HG02610 (cell line): ENCODE results near the gene ZNF532.
"Not testable (repeated sequence)": the region's sequence is repeated elsewhere in the genome, so short reads cannot be mapped to it uniquely, and the experiment has no call there.

Experiments
- ATAC-seq: cut with Tn5 transposase; IDR thresholded peaks from one replicate; pipeline ENCODE4 v1.9.1; 2021; ENCODE audit warnings: mild to moderate bottlenecking, moderate library complexity; ENCODE audit not compliant: unreplicated experiment

The ZNF532 gene

DNA sequence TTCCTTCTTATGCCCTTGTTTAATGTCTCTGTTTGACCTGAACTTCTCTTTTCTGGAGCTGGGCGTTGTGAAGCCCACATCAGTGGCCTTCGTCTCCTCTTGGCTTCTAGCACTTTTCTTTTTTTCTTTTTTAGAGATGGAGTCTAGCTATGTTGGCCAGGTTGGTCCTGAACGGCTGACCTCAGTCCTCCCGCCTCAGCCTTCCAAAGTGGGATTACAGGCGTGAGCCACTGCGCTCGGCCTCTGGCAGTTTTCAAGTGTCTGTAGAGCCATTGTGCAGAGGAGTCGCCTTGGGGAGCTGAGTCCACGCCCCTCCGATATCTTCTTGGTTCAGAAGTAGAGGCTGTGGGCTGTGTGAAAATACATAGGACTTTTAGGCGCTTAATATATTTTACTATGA lies 36.5 kb downstream of the ZNF532 start:
- ATAC-seq: no peak

DNA sequence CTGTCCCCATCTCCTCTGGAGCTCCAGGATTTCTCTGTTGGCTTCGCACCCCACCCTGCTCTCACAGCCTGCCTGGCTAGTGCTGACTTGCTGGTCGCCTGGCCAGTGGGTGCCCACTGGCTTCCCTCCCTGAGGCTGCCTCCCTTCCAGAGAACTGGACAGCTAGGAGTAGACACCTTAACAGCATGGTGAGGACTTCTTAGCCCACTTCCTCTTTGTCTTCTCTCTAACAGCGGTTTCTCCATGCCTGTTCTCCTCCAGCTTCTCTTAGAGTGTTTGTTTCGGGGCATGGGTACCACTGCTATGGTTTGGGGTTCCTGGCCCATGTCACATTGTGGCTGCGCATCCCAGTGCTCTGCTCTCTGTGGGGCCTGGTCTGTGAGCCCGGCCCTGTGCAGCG lies 37.1 kb downstream of the ZNF532 start:
- no peak for ATAC-seq

DNA sequence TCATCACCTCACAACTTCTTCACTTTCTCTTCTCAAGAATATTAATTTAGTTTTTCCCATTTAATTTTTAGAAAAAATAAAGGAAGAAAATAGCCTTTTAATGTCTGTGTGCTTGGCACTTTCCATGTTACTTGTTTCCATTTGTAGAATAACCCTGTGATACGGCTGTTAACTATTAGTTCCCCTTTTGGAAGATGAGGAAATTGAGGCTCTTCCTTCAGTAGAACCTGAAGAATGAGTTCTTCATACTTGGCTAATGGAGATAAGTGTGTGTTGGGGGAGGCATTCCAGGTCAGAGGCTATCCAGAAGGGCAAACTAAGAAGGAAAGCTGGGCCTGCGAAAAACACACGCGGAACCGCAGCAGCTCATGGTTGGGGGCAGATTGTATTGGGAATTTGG lies 38.3 kb downstream of the ZNF532 start:
- no peak for ATAC-seq

DNA sequence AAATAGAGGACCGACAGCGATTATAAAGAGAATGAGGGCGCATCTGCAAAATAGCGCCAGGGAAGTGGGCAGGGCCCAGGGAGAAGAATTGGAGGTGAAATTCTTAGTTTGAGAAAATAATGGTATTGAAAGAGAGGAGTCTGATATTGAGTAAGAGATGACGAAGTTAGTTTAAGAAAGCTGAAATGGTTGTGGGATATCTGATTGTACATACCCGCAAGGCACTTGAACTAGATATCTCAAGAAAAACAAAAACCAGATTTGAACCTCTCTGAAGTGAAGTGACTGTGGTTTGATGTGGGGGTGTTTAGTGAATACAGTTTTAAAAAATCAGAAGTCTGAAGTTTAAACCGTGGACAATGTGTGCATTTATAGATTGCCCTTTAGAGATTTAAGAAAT lies 38.9 kb downstream of the ZNF532 start:
- no peak for ATAC-seq

DNA sequence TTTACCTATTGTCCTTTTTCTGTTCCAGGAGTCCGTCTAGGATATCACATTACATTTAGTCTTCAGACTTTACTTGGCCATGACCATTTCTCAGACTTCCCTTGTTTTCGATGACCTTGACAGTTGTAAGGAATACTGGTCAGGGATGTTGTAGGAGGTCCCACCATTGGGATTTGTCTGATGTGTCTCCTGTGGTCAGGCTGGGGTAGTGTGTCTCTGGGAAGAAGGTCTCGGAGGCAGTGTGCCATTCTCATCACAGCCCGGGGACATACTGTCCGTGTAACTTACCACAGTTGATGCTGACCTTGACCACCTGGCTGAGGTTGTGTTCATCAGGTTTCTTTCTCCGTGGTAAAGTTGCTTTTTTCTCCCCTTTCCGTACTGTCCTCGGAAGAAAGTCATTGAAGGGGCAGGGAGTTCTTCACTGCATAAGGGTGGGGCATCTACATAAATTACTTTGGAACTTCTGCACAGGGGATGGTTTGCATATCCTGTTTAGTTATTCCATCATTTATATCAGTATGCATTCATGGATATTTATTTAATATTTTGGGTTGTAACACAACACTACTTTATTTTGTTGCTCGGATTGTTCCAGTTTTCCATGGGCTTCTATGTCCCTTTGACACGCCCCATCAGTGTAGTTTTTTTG lies 41.2 kb downstream of the ZNF532 start:
- no peak for ATAC-seq

DNA sequence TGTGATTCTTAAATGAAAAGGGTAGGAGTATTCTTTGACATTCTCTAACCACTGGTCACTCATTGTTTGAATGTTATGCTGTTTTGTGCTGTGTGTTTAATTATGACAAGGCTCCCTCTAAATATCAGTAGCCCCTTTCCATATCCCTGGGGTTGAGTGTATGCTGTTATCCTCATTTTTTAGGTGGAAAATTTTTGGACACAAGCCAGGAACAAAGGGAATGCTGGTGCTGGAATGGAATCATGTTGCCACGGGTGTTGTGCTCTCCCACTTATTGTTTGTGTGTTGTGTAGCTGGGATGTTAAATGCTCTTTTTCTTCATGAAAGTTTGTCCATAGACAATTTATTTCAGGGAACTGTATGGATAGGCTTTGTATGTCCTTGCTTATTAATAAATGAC lies 43.3 kb downstream of the ZNF532 start:
- no peak for ATAC-seq

DNA sequence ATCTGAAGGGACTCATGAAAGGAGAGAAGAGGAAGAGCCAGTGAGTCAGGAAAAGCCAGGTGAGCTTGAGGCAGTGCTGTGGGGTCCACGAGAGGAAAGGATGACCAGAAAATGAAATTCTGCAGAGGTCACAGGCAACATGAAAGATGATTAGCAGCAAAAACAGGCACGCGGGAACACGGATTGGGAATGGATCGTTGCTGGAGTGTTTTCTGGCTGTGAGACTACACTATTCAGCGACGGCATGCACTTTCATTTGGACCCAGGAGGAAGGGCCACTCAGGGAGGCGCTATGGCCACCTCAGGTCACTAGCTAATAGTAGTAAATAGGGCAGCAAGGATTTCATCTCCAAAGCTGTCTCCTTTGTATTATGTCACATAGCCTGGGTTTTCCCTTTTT lies 44.8 kb downstream of the ZNF532 start:
- ATAC-seq: no peak

DNA sequence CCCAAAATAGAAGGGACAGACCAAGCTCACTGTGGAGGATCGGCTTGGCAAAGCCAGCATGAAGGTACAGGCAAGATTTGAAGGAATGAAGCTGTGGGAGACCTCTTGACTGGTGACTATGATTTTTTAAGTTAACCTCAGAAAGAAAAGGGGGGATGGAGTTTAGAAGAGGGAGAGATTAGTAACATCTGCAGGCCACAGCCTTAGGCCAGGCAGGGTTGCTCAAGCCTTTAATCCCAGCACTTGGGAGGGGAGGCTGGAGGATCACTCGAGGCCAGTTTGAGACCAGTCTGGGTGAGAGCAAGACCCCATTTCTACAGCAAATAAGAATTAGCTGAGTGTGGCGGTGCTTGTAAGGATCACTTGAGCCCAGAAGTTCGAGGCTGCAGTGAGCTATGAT lies 46.6 kb downstream of the ZNF532 start:
- ATAC-seq: no peak

DNA sequence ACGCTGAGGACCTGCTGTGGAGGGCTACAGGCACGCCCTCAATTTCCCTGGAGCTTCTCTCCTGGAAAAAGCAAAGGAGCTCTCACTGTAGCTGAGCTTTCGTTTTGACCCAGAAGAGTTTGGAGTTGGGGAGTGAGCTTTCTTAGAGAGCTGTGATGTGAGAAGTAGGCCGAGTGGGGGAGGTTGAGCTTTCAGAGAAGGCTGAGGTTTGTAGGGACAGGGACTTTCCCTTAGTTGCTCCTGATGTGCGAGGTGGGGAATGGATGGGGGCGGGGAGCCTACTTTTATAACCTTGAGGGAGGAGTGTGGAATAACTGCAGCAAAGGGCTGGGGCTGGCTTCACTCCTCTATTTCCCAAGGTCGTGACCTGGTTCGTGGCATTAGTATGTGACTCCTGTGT lies 47.1 kb downstream of the ZNF532 start:
- no peak for ATAC-seq

DNA sequence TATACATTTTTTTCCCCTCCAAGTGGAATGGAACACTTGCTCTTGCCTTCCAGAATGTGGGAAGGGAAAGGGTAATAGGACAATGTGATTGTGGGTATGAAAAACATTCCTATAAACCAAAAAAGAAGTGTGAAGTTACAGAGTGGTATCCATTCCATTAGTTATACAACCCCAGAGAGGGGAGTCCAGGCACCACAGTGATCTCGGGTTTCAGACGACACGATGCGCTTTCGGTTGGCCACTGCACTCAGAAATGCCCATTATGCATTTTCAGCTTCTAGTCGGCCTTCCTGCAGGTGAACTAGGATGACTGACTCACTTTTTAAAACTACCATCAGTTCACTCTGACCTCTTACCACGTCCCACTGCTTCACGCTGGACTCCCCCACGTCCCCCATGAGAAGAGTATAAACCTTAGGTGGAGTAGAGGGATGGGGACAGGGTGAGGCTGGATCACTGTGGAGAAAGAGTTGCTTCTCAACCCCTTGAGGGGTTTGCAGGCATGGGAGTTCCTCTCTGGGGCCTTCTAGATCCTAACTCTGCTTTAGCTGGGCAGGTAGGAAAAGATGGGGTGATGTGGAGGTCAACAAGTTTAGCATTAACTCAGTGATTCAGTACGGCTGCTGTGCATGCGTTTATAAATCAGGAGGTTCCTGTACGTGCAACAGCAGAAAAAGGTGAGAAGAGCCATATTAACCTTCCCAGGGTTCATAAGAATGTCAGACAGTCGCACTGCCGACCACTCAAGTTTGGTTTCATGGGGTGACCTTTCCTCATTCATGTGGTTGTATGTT lies 50.5 kb downstream of the ZNF532 start:
- ATAC-seq: no peak

DNA sequence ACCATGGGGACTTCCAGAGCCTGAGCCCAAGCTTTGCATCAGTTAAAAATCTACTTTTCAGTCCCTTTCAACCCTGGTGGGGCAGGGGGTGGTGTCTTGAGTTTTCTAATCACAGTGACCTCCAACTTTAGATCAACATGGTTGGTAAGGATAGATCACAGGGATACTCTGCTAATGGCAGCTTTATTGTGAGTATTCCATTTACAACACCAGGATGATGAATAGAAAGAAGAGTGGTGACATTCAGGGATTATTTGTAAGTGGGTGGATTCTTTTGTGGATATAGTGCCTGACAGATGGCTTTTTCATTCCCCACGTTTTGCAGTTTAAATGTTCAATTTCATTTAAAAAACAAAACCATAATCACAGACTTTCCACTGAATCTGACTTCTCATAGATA lies 51.3 kb downstream of the ZNF532 start:
- no peak for ATAC-seq

DNA sequence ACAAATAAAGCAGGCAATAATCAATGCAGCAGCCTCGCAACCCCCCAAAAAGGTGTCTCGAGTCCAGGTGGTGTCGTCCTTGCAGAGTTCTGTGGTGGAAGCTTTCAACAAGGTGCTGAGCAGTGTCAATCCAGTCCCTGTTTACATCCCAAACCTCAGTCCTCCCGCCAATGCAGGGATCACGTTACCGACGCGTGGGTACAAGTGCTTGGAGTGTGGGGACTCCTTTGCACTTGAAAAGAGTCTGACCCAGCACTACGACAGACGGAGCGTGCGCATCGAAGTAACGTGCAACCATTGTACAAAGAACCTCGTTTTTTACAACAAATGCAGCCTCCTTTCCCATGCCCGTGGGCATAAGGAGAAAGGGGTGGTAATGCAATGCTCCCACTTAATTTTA lies 55.3 kb downstream of the ZNF532 start:
- not testable (repeated sequence) for ATAC-seq

DNA sequence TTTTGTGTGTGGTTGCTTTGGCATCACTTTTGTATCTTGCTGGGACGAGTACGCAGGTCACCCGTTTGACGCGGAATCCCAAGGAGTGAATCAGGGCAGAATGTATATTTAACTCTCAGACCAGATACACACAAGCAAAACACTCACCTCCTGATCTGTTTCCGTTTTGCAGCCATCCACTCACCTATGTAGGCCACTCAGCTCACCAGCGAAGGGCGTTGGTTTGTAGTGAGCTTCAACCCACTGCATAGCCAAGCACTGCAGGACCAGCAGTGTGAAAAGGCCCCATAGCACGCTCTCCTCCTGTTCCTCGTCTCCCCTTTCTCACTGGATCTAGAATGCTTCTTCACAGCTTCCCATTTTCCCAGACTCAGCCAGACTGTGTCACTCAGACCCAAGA lies 58.3 kb downstream of the ZNF532 start:
- no peak for ATAC-seq

DNA sequence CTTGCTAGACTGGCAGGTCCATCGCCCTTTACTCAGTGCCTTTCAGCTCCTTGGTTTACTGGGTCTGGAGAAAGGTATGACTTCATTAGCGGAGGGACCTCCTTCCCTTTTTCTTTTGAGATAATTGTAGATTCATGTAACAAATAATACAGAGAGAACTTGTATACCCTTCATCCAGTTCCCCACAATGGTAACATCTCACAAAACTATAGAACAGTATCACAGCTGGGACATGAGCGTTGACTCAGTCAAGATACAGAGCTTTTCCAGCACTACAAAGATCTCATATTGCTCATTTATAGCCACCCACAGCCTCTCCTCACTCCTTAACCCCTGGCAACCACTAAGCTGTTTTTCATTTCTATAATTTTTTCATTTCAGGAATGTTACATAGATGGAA lies 59.8 kb downstream of the ZNF532 start:
- ATAC-seq: no peak

DNA sequence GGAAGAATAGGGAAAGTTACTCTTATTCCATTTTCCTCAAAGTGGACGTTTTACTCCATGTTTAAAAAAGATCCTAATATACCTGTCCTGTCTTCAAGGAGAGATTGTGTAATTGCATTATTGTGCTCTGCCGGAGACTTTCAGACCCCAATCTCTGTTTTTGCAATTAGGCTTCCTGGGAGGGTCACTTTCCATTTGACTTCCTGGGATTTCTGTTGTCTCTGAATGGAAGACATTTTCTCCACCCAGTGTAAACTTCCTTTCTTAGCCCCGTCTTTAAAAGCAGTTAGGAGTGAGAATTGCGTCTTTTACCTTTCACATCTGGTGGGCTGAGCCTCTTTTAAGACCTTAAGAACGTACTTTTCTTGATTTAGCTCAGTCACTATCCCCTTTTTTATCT lies 63.0 kb downstream of the ZNF532 start:
- ATAC-seq: no peak

DNA sequence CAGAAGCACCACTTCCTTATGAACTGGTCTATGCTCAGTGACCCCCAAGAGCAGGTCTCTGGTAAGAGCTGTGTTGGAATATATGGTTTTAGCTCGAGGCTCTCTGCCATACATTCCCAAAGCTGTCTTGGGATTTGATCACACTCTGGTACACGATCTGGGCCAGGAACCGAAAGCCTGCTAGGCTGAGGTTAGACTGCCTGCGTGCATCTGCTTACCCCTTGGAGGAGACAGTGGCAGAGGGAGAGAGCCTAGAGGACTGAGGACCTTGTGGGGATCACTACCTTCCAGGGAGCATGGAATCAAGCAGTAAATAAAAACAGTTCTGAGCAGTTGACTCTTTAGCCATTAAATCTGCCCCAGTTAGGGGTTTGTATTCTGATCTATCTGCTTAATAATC lies 63.7 kb downstream of the ZNF532 start:
- ATAC-seq: no peak

DNA sequence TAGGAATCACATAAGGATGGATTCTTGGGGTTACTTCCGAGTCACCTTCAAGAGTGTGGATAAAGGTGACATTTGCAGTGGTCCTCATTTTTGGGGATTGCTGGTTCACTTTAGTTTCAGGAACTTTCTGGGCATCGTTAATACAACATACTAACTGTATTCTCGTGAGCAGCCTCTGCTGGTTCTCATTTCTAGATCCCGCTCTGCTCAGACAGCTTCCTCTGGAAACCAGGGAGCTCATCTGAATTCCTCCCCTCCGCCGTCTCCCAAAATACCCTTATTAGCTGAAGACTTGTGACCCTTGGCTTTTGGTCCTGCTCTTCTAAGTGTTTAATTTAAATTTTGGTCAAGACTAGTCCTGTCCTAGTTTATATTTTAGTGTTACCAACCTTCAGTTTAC lies 64.5 kb downstream of the ZNF532 start:
- no peak for ATAC-seq

DNA sequence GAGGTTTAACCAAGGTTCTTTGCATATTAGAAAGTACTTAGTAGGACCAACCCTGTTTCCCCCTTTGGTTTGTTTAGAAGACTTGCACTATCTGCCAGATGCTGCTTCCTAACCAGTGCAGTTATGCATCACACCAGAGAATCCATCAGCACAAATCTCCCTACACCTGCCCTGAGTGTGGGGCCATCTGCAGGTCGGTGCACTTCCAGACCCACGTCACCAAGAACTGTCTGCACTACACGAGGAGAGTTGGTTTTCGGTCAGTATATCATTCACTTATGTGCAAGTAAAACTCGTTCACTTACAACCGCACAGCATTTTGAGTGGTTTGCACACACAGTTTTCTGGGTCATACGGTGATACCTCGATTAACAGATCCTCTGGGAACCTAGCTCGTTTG lies 69.7 kb downstream of the ZNF532 start:
- ATAC-seq: no peak

DNA sequence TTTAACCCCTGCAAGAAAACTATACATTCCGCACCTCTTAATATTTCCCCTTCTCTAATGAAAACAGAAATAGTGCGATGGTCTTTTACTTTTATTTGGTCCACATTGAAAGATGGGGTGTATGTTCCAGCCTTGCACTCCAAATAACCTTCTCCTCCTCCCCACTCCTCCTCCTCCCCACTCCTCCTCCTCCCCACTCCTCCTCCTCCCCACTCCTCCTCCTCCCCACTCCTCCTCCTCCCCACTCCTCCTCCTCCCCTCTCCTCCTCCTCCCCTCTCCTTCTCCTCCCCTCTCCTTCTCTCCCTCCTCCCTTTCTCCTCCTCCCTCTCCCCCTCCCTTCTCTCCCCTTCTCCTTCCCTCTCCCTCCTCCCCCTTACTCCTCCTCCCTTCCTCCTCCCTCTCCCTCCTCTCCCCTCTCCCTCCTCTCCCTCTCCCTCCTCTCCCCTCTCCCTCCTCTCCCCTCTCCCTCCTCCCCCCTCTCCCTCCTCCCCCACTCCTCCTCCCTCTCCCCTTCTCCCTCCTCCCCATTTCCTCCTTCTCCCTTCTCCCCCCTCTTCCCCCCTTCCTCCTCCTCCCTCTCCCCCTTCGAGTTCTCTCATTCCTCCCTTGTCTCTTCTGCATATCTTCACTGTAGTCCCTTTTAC lies 70.4 kb downstream of the ZNF532 start:
- no peak for ATAC-seq

DNA sequence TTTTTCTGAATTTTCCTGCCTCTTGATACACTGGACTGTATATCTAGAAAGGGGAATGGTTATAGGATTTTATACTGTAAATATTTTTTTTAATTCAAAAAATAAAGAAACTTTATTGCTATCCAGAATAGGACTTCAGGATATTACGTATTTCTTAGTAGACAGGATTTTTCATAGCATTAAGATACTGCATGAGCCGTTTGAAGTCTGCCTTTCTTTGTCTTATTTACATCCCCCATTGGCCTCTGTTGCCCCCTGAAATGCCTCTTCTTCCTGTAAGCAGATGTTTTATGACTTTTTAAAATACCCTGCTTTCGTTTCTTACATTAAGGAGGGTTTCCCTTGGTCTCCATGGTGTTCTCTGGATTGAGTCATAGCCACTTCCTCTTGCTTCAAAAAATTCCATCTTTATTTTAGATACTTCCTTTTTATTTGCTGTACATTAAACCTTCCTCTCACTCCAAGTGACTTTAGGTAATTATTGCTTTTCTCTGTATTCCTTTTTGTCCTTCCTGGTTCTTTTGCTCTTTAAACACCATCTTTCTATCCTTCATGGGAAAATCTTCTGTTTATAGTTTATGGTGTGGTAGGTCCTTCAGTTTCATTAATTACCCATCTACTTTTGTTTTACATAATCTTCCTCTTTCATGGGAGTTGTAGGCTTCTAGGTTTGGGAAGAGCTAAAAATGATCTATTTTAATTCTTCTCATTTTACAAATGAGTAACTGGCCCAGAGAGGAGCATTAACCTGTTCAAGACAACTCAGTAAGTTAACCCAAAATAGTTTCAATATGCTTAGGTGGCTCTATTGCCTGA lies 72.6 kb downstream of the ZNF532 start:
- ATAC-seq: peak; percentile 53

DNA sequence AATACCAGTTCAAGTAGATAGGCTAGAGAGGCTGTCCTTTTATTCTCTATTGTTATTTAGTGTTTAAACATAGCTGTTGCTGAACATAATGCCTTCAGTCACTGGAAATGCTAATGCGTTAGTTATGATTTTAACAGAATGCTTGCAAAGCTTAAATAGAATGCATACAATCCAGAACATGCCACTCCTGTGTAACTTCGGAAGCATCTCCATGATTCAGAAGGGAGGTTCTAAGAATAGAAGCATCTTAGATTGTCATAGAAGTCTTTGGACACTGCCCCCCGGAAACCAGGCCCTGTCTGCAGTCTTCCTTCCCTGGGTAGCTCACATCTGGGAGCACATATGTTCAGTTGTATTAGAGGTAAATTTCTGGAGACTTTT lies 73.2 kb downstream of the ZNF532 start:
- ATAC-seq: no peak
